HG03342 (cell line): Measurements from ENCODE around the gene P2RY2.
A peak's percentile ranks its signal among the peaks of the same experiment; 100 is the strongest.

ENCODE experiments used
- ATAC-seq: cut with Tn5 transposase; IDR thresholded peaks from one replicate; pipeline ENCODE4 v1.9.1; 2021; ENCODE audit warnings: mild to moderate bottlenecking, moderate library complexity; ENCODE audit not compliant: unreplicated experiment

P2RY2 gene

DNA sequence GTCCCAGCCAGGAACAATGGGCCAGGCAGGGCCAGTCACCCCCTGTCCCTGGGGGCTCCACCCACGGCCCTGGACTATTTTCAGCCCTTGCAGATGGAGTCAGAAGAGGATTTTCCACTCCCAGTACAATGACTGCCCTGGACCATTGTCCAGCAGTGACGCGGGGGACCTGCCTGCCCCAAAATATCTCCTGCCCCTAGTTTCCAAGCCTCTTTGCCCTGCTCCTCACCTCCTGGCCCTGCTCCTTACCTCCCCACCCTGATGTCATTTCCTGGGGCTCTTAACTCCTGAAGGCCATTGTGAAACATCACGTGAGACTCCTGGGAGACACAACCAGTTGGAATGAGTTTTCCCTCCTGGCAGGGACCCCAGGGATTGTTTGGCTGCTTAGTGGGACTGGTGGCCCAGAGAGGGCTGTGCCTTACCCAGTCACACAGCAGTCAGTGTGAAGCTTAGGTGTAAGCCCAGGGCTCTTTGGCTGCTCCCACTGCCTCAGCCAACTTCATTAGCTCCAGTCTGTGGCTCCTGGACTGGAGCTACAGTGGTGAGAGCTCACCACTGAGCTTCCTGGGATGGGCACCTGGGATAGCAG, 22.2 kb downstream of the P2RY2 start:
- no peak for ATAC-seq

DNA sequence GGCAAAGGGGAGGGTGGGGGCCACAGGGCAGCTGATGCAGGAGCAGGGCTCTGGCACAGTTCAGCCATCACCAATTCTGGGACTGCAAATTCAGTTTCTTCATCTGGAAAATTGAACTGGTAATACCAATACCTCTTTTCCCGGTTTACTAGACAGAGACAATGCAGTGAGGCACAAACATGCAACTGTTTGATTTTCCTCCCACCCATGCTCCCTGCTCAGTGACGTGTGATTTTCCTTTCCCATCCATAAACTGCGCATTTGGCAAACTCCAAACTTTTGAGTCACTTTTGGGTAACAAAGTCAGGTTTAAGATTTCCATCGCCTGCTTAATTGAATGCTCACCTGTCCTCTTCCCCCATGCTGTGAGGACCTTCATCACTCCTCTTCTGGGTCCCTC, 23.2 kb downstream of the P2RY2 start:
- no peak for ATAC-seq

DNA sequence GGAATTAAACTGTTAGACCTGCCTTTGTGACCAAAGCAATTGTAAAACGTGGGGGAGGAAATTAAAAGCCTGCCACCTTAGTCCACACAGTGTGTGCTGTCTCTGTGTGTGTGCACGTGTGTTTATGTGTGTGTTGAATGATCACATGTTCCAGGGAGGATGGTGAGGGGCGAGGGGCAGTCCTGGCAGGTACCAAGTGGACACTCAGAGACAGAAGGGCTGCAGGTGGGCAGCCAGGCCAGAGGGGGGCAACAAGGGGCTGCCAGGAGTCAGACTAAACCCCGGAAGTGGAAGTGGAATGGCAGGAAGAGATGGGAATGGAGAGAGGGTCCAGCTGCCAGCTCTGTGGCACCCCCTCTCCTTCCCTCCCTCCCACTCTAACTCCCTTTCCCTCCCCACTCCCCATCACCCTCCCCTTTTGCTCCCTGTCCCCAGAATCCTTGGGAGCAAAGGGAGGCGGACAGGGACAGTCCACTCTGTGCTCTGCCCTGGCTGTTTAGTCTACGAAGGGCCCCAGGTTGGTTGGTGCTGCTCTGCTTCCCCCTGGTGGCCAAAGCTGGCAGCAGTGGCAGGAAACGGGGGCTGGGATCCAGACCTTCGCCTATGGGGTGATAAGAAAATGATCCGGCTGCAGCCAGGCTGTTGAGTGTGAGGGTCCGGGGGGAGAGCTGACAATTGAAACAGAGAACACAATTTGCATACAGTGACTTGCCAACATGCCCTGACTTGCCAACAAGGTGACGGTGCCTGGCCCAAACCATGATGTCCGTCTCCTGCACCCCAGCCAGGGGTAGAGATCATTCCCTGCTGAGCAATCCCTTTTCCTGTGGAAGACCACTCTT, 24.4 kb downstream of the P2RY2 start:
- peak; percentile 81 for ATAC-seq

DNA sequence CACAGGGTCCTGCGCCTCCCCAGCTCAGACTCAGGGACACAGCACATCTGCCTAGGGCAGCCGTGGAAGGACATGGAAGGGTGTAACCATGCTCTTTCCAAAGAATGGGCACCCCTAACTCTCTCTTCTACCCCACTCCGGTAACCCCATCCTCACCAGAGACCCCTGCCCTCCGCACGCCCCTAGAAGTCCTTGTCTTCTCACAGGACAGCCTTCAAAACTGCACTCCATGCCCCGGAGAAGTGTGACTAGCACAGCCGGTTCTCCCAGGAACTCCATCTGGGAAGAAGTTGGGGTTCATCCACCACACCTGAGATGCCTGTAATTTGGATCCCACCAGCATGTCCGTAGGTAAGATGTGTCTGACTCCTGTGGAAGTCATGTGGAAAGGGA, 25.0 kb downstream of the P2RY2 start:
- no peak for ATAC-seq

DNA sequence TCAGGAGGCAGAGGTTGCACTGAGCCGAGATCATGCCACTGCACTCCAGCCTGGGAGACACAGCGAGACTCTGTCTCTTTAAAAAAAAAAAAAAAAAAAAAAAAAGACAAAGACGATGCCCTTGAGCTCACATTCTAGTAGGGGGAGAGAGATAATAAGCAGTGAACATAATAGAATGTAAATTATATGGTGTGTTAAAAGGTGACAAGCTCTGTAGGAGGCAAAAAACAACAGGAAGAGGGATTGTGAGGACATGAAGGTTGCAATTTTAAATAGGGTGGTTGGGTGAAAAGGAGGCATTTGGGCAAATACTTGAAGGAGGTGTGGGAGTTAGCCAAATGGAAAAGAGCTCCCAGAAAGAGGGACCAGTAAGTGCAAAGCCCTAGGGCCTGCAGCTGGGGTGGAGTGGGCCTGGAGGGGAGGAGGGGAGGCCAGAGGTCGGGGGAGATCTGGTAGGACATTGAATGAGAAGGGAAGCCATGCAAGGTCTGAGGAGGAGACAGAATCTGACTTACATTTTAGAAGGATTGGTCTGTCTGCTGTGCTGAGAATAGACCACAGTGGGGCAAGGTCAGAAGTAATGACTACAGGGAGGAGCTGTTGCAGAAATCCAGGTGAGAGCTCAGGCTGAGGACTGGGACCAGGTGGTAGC, 26.6 kb downstream of the P2RY2 start:
- ATAC-seq: no peak

DNA sequence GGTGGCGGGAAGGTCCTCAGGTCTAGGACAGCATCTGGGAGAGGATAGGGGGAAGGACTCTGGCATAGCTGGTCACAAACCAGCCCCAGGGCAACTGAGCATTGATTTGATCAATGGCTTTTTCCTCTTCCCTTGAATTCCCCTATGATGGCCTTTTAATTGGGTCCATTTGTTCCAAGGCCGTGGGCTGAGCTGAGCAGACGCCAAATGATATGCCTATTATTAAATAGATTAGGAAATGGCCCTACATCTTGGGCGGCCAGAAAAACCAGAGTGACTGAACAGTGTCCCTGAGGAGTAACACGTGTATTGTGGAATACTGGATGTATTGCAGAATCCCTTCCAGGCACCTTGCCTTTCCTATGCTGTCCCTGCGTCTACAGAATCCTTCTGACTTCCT, 27.4 kb downstream of the P2RY2 start:
- no peak for ATAC-seq

DNA sequence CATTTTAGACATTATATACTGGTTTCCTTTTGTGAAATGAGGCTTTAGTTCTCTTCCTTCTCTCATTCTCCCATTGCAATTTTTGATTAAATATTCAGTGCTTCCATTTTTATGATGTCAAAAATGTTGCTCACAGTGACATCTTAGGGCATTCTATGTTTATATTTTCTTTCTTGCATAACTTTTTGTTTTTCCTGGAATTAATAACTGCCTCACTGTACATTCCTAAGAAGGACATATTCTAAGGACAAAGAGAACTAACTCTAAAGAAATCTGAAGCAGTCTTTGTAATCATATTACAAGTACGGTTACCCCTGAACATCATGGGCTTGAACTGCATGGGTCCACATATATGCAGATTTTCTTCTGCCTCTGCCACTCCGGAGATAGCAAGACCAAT, 28.2 kb downstream of the P2RY2 start:
- no peak for ATAC-seq

DNA sequence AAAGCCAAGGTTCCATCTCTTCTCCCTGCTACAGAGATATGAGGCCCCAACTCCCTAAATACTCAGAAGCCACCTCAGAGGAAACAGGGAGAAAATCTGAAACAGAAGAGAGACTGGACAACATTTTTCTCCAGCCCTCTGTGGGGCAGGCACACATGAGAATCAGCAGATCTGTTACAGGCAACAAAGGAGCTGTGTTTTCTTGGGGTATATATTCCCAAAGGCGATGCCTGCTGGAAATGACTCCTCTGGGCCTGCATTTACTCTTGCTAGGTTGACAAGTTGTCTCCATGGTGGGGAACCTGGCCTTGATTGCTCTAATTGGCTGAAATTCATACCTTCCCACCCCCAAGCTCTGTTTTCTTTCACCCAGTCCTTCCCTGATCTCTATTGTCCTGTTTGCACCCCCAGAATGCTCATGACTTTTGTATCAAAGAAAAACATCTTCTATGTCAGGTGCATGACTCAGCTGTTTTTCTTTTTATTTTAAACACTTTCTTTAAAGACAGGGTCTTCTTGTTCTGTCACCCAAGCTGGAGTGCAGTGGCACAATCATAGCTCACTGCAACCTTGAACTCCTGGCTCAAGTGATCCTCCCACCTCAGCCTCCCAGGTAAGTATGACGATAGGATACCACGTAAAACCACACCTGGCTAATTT, 30.6 kb downstream of the P2RY2 start:
- no peak for ATAC-seq

DNA sequence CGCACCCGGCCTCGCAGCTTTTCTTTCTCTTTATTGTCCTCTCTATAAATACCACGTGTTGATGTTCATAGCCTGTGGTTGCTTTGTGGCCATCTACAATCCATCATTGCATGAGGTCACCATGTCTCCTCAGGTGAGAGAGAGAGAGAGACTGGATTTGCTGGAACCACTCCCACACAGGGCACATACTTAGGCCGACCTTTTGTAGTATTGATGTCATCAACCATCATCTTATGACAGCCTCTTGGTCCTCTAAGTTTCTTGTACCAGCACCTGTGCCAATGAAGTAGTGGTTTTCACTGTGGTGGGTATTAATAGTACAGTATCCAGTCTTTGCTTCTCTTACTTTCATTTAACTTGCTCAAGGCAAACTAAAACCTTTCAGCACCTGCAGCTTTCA, 31.2 kb downstream of the P2RY2 start:
- ATAC-seq: no peak

DNA sequence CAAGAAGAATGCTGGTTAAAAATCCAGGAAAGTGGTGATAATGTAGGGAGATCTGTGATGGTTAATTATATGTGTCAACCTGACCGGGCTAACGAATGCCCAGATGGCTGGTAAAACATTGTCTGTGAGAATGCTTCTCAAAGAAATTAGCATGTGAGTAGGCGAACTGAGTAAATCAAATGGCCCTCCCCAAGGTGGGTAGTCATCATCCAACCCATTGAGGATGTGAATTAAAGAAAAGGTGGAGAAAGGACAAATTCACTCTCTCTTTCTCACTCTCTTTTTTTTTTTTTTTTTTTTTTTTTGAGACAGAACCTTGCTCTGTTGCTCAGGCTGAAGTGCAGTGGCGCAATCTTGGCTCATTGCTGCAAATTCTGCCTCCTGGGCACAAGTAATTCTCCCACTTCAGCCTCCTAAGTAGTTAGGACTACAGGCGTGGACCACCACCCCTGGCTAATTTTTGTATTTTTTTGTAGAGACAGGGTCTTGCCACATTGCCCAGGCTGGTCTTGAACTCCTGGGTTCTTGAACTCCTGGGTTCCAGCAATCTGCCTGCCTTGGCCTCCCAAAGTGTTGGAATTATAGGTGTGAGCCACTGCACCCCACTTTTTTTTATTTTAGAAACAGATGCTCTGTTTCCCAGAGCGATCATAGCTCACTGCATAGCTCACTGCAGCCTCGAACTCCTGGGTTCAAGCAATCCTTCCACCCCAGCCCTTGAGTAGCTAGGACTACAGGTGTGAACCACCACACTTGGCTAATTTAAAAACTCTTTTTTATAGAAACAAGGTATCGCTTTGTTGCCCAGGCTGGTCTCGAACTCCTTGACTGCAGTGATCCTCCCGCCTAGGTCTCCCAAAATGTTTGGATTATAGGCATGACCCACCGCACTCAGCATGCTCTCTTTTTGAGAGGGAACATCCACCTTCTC, 32.0 kb downstream of the P2RY2 start:
- no peak for ATAC-seq

DNA sequence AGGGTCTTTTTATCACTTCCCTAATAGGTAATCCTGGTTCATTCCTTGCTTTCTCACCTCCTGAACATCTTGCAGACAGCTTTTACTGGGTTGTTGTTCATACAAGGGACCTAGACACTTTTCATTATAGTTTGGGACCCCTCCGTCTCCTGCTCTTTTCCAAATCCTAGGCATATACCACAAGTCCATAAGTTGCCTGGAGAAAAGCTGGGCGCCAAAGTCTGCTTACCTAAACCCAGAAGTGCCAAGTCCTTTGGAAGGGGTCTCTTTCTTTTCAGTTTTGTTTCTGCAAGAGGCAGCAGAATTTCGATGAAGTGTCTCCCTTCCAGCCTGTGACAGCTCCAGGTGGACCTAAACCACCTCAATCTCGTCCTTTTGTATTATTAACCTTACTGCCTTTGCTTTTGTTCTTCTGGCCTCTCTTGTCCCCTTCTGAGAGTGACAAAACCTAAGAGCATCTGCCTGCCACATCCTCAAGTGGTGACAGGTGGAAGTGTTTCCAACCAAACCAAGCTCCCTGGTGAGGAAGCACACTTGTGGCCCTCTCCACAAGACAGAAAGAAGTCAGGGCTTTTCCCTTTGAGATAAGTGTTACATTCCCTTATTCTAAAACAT, 34.6 kb downstream of the P2RY2 start:
- ATAC-seq: no peak

DNA sequence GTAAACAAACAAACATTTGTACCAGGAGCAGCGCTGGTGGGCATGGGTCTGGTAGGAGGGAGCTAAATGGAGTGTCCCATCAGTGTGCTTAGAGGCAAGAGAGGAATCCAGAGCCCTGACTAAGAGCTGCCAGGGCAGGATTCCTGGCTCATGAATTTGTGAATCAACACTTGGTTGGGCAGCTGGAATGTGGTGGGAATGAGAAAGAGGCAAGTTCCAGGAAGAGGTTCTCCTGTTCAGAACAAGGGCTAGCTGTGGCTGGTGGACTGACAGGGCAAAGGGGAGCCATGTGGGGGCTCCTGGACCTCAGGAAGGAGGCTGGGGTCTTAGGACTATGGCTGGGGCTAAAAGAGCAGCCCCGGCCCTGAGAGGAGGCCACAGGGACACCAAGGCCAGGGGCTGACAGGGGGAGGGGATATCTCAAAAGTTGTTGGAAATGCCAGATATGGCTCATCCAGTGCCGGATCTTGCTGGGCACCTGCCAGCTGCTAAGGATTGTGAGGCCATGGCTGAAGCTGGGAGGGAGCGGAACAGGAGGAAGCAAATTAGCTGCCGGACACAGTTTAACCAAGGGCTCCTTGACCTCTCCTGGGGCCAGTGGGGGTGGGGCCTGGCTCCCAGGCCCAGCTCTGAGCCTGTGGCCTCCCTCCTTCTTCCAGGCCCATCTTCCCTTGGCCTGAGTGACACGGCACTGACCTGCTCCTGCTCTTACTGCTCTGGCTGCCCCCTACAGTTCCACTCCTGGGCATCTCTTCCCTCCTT, 39.4 kb downstream of the P2RY2 start:
- ATAC-seq: no peak

DNA sequence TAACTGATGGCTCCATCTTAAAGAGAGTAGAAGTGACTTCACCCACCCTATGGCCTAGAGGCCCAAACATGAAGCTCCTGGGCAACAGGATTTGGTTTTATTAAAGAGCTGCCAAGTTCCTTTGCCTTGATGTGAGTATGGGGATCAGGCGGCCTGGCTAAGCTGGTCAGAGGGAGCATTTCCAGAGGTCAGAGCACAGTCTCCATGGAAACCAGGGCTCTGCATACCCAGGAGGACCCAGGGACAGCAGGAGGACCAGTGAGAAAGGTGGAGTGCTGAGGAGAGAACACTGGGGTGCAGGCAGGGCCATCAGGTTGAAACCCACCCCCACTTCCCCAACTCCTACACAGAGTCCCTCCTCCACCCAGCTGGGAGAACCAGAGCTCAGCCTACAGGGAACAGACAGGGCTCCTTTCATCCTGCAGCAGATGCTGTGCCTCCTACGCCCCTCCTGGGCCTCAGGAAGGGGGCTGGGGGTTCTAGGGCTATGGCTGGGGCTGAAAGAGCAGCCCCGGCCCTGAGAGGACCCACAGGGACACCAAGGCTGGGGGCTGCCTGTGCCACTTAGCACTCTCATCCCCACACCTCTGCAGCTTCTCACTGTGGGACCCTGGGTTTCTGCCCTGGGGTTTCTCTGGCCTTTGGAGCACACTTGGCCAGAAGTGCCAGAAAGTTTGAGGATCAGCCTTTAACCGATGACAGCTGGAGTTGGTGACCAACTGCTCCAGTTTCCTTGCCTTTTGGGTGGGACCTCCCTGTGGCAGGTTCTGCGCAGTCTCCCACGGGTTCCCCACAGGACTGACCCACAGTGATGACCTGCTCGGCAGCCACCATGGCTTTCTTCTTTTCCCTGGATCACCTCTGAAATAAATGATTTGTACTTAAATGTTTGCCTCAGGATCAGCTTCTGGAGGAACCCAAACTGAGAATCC, 40.3 kb downstream of the P2RY2 start:
- no peak for ATAC-seq

DNA sequence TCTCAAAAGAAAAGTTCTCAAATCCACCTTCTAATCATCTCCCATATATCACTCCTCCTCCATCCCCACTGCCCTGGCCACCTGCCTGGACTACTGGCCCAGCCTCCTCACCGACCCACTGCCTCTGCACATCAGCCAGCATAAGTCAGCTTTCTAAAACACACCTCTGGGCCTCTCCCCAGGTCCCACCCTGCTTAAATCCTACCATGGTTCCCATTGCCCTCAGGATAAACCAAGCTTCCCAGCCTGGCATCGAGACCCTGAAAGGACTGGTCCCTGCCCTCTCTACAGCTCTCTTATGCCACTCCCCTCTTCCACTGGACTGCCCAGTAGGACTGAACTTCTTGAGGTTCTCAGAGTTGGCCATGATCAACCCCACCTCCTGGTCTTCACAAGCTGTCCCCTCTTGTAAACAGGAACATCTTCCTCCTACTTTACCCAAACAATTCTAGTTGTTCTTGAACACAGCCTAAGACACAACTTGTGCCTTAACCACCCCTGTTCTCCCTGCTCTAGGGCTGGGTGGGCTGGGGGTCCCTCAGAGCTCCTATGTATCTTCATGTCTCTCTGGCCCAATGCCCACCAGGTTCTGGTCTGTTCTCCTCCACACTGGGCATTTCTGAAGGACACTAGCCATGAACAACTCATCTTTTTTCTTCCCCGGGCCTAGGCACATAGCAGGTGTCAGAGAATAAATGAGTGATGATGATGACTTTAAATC, 41.5 kb downstream of the P2RY2 start:
- ATAC-seq: no peak

DNA sequence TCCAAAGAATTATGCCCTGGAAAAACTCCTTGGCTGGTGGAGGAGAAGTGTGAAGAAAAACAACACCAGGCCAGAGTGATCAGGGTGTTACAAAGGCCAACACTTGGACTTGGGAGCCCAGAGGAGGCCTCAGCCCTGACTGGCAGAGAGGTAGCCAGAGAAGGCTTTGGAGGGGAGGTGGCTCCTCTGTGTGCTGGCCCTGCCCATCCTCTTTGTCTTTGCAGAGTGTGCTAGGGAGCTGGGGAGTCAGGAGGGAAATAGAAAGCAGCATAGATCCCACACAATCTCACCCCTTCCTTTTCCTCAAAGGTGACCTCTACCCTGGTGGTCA, 42.0 kb downstream of the P2RY2 start:
- no peak for ATAC-seq

DNA sequence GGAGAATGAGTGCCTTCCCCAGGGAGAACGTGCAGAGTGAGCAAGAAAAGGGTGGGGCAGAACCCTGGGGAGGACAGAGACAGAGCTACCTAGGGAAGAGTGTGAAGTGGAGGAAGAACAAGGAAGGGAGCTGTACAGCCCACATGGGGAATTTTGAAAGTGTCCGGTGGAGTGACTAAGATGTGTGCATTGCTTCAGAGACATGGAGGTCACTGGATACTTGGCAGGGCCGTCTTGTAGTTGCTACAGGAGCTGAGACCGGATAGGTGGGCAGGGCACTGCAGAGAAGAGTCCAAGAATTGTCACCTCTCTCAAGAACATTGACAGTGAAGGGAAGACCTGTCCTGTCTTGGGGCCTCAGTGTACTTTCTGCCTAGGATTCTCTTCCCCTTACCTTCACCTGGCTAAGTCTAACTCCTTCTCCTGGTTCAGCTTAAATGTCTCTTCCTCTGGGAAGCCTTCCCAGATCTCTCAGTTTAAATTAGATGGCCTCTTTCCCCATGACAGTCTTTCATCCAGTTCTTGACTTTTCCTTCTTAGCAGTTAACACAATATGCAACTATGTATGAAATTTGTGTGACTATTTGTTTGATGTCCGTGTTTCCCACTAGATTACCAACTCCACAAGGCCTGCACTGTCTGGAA, 44.9 kb downstream of the P2RY2 start:
- no peak for ATAC-seq

DNA sequence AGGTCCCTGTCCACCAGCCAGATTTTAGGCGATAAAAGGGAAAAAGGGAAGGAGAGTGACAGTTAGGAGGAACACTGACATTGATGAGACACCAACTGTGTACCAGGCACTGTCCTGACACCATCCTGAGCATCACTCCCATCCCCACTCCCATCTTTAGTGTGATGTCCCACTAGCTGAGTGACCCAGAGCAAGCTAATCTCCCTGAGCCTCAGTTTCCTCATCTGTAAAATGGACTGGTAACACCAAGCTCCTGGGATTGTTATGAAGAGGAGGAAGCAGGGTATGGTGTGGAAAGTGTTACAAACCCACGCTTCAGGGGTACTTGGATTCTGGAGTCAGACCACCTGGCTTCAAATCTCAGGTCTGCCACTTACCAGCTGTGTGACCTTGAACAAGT, 45.6 kb downstream of the P2RY2 start:
- no peak for ATAC-seq
